GM12892 (cell line): Measurements from ENCODE around the gene TRMT11.

Source experiments
- POLR2A ChIP-seq: IDR thresholded peaks from 2 replicates; pipeline ENCODE4 v1.6.1; 2011; ENCODE audit warnings: low read depth, low read length, control low read depth
- POLR2AphosphoS5 ChIP-seq: IDR thresholded peaks from 2 replicates; pipeline ENCODE4 v1.6.1; 2011; ENCODE audit warnings: low read depth, low read length, control low read depth
- TAF1 ChIP-seq: IDR thresholded peaks from 2 replicates; pipeline ENCODE4 v1.6.1; 2011; ENCODE audit warnings: low read depth, mild to moderate bottlenecking, control low read depth, low read length, borderline replicate concordance

- TF ChIP-seq POLR2A (no peak), POLR2AphosphoS5 (no peak), TAF1 (no peak)
Observed at GRCh38 chr6:125995972-125996580, 9.7 kb downstream of the TRMT11 start.
